ENCODE data around the gene FADS3. TPM values are rescaled to one million over a fixed set of nuclear protein-coding genes. Genes with fewer than 3 reads are reported as not detected.
"Not testable (repeated sequence)": the region's sequence is repeated elsewhere in the genome, so short reads cannot be mapped to it uniquely, and the experiment has no call there.

Gene FADS3
- total RNA-seq, 4 donors from 2014 or later = 111 to 285 (median 246) TPM

- DNase-seq (ENCODE audit: low spot score) (no peak), ATAC-seq (ENCODE audit: low FRiP score) (no peak)
- no peak for TF ChIP-seq CTCF (IDR thresholded peaks at IDR 0.05)
Measured at GRCh38 chr11:61885166-61885778, 6.1 kb downstream of the FADS3 start.

DNA sequence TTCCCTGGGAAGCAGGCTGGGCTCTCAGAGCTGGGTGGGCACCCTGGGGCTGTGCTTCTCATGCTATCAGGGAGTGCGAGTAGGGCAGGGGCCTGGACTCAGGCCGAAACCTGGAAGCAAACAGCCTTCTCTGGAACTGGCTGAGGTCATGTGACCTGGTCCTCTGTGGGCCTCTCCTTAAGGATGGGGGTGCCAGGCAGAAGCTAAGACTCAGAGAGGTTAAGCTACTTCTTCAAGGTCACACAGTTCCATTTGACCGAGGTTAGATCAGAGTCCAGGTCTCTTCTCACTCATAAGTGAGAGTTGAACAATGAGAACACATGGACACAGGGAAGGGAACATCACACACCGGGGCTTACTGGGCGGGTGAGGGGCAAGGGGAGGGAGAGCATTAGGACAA lies 7.4 kb downstream of the FADS3 start:
- DNase-seq (ENCODE audit: low spot score) (no peak), ATAC-seq (ENCODE audit: low FRiP score) (no peak)
- TF ChIP-seq CTCF (IDR thresholded peaks at IDR 0.05) = no peak

- DNase-seq (ENCODE audit: low spot score) = no peak
- ATAC-seq (ENCODE audit: low FRiP score) = no peak
- no peak for TF ChIP-seq CTCF (IDR thresholded peaks at IDR 0.05)
Measured at GRCh38 chr11:61883327-61883726, 8.0 kb downstream of the FADS3 start.

GRCh38 chr11:61882879-61883278 lies 8.5 kb downstream of the FADS3 start:
- no peak for ATAC-seq (ENCODE audit: low FRiP score)
- TF ChIP-seq CTCF (IDR thresholded peaks at IDR 0.05) = no peak
- no peak for DNase-seq (ENCODE audit: low spot score)

GRCh38 chr11:61882267-61882666 lies 9.1 kb downstream of the FADS3 start:
- not testable (repeated sequence) for ATAC-seq (ENCODE audit: low FRiP score); DNase-seq (ENCODE audit: low spot score)

DNA sequence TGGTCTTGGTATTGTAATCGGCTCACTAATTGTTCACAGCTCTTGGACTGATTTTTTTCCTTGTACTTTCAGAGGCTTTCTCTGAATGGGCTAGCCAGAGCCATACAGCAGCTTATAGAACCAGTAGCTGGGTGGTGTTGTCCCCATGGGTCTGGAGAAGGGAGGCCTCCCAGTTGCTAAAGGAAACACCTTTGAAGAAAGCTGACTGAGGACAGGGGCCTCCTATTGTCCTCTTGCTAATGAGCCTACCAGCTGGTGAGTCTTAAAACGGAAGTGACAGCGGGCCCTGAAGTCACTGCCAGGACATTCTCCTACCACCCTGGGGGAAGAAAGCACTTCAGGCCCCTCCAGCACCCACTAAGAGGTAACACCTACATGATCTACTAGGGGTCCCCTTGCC lies 9.9 kb downstream of the FADS3 start:
- no peak for TF ChIP-seq CTCF (IDR thresholded peaks at IDR 0.05)
- ATAC-seq (ENCODE audit: low FRiP score) (no peak), DNase-seq (ENCODE audit: low spot score) (no peak)

- TF ChIP-seq CTCF (IDR thresholded peaks at IDR 0.05) = no peak
- ATAC-seq (ENCODE audit: low FRiP score) = no peak
- no peak for DNase-seq (ENCODE audit: low spot score)
Measured at GRCh38 chr11:61880454-61880853, 10.9 kb downstream of the FADS3 start.
